HepG2 (cell line): ENCODE results near the gene NPR3.

Experiments used
- FOXO1 ChIP-seq: sonication (generic); formaldehyde crosslinking; IDR thresholded peaks from 2 replicates; pipeline ENCODE4 v1.4.0; 2020; ENCODE audit warnings: missing genetic modification reagents
- NFE2 ChIP-seq: sonication (generic); formaldehyde crosslinking; IDR thresholded peaks from 2 replicates; pipeline ENCODE4 v1.4.0; 2020; ENCODE audit warnings: missing genetic modification reagents
- POLR2AphosphoS2 ChIP-seq: IDR thresholded peaks from 2 replicates; pipeline ENCODE4 v1.6.1; 2011; ENCODE audit warnings: low read depth, low read length, improper control_type of control experiment
- TF ChIP-seq, protein P1 (sequence below): sonication (generic); formaldehyde crosslinking; IDR thresholded peaks from 2 replicates; pipeline ENCODE4 v1.4.0; 2020; ENCODE audit warnings: missing genetic modification reagents

DNA sequence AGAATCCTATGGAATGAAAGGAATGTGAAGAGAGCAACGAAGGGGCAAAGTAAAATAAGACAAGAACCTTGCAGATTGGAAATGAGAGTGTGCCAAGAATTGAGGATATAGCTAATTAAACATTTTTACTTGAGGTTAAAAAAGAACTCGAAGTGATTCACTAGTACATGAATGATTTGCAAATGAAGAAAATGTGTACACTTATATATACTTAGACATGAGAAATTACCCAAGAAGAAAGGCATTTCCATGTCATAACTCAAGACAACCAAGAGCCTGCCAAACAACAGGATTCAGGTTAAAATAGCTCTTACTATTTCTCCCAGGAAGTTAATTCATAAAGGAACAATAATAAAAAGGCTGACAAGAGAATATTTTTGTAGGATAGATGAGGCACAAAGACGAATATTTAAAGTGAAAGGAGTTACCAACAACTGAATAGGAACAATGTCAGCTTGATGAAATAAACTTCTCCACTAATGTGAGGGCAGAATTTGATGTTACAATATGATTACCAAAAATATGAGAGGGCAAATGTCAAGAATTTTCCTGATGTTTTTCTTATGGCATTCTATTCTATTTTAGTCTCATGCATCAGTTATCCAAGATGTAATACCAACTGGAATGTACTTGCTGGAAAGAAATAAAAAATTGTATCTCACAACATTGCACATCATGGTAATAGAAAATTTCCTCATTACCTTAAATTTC is 18.9 kb upstream of the NPR3 start:
- TF ChIP-seq NFE2 (CRISPR knock-in tag): no peak
- no peak for TF ChIP-seq POLR2AphosphoS2
- TF ChIP-seq, protein P1, sequence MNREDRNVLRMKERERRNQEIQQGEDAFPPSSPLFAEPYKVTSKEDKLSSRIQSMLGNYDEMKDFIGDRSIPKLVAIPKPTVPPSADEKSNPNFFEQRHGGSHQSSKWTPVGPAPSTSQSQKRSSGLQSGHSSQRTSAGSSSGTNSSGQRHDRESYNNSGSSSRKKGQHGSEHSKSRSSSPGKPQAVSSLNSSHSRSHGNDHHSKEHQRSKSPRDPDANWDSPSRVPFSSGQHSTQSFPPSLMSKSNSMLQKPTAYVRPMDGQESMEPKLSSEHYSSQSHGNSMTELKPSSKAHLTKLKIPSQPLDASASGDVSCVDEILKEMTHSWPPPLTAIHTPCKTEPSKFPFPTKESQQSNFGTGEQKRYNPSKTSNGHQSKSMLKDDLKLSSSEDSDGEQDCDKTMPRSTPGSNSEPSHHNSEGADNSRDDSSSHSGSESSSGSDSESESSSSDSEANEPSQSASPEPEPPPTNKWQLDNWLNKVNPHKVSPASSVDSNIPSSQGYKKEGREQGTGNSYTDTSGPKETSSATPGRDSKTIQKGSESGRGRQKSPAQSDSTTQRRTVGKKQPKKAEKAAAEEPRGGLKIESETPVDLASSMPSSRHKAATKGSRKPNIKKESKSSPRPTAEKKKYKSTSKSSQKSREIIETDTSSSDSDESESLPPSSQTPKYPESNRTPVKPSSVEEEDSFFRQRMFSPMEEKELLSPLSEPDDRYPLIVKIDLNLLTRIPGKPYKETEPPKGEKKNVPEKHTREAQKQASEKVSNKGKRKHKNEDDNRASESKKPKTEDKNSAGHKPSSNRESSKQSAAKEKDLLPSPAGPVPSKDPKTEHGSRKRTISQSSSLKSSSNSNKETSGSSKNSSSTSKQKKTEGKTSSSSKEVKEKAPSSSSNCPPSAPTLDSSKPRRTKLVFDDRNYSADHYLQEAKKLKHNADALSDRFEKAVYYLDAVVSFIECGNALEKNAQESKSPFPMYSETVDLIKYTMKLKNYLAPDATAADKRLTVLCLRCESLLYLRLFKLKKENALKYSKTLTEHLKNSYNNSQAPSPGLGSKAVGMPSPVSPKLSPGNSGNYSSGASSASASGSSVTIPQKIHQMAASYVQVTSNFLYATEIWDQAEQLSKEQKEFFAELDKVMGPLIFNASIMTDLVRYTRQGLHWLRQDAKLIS (CRISPR knock-in tag): no peak
- TF ChIP-seq FOXO1 (CRISPR knock-in tag): no peak
